Stimulated activated naive CD4-positive, alpha-beta T cell treated with Interleukin-2 at 50 U/mL for 16 hours (primary cell): Measurements from ENCODE around the gene OAF.
"Not testable (repeated sequence)": the region's sequence is repeated elsewhere in the genome, so short reads cannot be mapped to it uniquely, and the experiment has no call there.

ENCODE experiments used
- DNase-seq: peaks from one replicate; lab custom pipeline; 2025; lab: John Stamatoyannopoulos, UW

OAF gene

GRCh38 chr11:120210626-120211521 lies at the start of gene OAF:
OAF (plus strand) TSS chr11:120211032; CDS start chr11:120211280, 248 bp downstream.
- peak; percentile 31 for DNase-seq

DNA sequence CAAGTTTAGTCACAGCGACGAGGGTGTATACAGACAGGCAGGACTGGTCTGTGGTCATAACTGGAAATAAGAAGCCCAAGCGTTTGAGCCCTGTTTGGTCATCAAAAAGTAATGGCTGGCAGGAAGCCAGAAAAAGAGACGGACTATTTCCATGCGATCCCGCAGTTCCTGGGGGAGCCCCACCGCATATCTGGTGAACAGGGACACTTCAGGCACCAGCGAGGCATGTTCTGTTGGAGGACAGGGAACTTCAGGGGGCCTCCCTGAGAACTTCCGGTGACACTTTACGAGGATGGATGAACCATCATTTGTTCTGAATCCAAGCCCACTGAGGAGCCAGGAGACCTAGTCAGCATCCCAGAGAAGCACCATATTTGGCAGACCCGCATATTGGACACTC lies 43.2 kb upstream of the OAF start:
- DNase-seq, result no peak

- no peak for DNase-seq
Measured at GRCh38 chr11:120168108-120168959, 42.5 kb upstream of the OAF start.

GRCh38 chr11:120168960-120169681 lies 41.7 kb upstream of the OAF start:
- peak; percentile 46 for DNase-seq

DNA sequence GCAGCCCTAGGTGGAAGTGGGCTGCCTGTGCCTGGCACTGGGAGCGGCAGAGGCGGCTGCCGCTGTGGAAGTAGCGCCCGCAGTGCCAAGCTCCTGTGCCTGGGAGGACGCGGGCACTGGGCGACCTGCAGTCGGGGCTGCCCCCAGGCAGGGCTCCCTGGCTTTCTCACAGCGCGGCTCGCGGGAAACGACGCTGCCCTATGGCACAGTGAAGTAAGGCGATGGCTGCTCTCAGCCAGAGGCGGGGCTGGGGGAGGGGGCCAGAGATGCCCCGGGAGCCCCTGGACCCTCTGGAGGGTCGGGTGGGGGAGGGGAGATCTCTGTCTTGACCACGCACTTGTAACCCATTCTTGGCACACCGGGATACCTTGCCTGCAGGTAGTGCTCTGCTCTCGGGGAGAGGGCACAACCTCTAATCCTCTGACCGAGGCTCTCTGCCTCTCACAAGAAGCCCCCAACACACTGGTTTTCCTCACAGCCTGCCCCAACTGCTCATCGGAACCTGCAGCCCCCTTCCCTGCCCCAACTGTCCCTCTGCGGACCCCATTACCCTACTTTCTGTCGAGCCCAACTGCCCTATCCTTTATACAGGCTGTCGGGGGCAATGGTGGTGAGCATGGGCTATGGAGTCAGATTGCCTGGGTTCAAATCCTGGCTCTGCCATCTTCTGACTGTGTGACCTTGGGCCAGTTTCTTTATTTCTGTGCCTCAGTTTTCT lies 40.7 kb upstream of the OAF start:
- no peak for DNase-seq

GRCh38 chr11:120170741-120171261 lies 40.0 kb upstream of the OAF start:
- DNase-seq, result no peak

DNA sequence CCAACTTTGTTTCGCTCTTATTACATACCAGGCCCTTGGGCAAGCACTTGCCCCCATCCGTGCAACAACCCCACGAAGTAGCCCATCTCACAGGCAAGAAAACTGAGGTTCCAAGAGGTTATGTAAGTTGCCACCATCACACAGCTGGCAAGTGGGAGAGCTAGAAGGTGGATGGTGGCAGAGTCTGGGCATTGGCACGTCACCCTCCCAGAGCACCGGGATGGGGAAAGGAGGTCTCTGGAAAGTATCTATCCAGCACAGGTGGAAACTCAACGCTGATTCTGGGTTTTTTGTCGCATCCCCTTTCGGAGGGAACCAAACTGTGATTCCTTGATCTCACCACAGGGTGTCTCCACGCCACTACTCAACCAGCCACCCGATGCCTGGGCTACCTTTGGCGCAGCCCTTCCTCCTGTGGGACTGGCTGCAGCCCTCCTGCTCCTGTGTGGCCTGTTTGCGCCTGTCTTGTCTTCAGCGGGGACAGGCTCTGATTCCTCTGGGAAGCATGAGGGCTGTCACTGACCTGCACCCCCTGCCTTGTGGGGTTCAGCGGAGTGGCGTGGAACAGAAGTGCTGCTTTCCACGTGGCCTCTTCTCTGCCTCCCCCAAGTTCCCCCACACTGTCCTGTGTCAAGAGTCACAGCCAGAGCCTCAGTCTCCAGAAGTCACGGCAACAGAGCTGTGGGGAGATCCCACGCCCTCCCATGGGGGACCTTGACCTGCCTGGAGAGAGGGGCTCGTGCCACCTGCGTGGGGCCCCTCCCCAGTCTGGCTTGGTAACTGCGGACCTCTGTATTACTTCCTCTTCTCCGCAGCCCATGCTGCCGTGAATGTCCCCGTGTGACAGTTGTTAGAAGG lies 38.5 kb upstream of the OAF start:
- DNase-seq, result peak; percentile 21

DNA sequence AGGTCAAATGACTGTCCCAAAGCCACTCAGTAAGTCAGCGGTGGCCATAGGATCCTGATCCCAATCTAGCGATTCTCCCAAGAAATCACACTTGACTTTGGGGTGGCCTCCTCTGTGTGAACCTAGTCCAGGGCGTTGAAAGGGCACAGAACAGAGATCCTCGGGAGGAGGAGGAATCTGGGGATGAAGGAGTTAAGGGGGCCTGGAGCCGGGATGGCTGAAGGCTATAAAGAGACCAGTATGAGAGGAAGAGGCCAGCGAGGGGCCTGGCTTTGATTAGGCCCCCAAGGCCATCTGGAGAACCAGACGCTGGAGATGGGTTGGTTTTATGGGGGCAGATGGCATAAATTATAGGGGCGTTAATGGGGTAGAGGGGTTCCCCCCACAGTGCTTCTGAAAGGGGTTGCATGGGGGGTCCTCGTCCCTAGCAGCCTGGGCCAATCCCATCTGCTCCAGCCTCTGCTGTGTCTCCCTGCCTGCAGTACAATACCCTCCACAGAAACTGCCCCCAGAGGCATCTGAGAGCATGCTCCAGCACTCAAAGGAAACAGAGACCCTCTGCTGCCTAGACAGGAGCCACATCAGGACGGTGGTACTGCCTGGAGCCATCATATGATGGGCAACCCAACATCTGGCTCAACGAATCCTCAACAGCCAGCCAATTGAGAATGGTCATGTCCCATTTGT lies 37.7 kb upstream of the OAF start:
- no peak for DNase-seq

DNA sequence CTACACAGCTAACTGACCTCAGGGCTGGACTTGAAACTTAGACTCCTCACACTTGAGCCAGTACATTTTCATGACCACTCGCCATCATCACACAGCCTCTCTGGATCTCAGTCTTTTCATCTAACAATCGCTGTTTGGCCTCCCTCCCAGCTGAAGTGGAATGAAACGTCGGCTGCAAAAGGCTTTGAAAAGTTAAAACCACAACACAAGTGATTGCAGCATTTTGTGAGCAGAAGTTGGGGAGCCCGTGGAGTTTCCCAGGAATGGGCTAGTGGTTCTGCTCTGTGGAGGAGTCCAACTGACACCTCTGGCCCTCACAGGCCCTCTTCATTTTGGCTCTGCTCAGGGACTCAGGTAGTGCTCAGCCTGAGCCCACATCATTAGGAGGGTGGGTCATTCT lies 37.0 kb upstream of the OAF start:
- DNase-seq, result no peak

DNA sequence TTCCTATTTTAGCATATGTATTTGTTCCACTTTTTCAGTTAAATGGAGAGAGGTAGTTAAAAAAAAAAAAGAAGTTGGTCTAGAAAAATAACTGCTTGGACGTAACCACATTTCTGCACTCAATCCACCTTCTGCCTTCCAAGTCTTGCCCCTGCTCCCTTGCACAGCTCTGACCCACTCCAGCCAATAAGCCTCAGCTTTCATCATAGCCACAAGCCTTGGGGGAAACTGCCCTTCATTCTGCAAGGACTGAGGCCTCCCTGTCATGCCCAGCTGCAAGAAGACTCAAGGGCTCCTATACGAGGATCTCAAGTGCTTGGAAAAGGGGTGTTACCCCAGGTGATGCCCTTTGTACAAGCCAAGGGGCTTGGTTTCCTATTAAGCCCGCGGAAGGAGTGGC lies 36.0 kb upstream of the OAF start:
- no peak for DNase-seq

GRCh38 chr11:120178561-120179056 lies 32.2 kb upstream of the OAF start:
- no peak for DNase-seq

GRCh38 chr11:120179057-120179672 lies 31.7 kb upstream of the OAF start:
- no peak for DNase-seq

DNA sequence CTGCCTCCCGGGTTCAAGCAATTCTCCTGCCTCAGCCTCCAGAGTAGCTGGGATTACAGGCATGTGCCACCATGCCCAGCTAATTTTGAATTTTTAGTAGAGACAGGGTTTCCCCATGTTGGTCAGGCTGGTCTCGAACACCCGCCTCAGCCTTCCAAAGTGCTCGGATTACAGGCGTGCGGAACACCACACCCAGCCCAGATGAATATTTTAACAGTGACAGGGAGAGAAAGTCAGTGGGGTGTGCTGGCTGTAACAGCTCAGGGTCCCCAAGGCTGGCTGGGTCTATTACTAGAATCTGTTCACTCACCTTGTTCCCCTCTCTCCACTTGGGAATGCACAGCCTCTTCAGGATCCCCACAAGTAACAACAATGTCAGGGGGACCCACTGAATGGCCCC lies 30.8 kb upstream of the OAF start:
- not testable (repeated sequence) for DNase-seq

DNA sequence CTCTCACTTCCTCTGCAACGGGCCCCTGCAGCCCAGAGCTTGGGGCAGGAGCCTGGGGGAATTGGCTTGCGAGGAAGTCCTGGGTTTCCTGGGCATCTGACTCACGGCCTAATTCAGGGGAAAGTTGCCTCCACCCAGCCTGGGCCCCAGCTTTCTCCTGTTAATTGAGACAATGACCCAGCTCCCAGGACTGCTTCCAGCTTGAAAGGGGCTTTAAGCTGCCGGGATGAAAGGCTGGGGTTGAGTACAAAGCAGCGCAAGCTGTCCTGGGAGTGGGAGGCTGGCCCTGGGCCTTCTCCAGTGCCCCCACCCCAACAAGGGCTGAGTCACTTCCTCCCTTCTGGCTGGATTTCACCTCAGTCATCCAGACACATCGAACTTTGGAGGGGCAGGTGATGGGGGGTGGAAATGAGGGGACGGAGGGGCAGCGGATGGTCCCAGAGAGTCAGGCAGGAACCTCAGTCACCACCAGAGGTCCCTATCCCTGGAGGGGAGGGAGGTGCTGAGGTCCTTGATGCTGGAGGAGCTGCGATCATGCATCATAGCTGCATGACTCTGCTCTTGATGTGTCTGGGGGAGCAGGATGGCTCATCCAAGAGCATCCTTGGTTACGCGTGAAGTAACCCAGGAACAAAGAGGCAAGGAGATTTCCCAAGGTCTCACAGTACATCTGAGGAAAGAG lies 30.1 kb upstream of the OAF start:
- no peak for DNase-seq

DNA sequence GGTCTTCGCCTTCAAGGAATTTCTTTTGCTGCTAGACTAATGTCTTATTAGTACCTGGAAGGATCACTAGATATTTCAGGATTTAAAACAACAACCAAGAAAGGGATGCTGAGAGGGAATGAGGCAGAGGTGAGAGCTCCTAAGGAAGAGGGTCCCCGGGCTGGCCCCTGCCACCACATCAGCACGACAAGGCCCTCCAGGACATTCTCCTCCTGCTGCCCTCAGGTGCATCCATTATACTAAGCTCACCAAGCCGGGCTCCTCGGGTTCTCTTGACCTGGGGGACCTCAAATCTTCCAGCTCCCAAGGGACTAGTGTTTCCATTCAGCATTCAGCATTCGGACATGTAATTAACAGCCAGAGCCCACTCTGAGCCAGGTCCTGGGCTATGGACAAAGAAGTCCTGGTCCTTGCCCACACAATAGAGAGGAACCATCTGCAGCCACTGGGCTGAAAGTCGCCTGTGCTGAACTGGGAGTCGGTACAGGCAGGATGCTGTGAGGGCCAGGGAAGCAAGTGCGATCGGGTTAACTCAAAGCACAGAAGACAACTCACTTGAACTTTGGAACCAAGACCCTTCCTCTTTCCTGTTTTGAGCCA lies 29.4 kb upstream of the OAF start:
- no peak for DNase-seq

DNA sequence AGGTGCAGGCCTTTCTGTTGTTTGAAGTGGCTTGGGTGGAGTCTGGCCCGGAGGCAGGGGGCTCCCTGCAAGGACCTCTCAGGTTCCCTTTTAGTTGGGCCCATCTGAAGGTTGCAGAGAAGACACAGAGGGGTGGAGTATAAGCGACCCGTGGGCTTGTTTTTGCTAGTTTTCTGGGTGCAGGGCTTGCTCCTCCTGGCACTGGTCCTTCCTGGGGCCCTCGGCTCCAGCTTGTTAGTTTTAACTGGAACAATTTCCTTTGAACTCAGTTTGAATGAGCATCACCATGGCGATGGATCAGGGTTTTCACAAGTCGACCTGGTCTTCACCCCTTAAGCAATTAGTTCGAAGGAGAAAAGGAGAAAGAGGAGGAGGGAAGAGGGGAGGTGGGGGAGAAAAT lies 28.5 kb upstream of the OAF start:
- no peak for DNase-seq

DNA sequence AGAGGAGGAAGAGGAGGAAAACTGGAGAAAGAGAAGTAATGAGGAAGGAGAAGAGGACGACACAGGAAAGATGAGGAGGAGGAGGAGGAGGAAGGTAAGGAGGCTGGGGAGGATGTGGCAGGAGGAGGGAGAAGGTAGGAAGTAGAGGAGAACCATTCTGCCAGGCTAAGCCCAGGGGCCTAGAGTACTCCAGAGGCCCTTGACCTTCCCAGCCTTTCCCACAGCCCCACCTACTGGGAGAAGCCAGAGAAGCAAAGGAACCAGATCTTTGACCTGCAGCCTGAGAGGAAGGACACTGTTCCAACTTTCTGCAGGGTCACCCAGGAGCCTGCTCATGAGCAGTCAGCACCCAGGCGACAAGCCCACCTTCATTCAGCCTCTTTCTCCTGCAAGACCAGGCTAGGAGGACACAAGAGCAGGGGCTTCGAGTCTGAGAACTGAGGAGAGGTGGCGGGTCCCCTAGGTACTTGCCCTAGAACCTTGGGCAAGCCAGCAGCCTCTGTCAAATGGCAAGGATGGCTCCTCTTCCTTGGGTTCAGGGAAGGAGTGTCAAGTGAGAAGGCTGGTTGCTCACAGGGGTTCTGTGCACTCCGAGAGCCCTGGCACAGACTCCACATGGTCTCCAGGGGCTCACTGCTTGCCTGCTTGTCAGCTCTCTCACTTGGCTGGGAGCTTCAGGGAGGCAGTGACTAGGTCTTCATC lies 27.9 kb upstream of the OAF start:
- no peak for DNase-seq

DNA sequence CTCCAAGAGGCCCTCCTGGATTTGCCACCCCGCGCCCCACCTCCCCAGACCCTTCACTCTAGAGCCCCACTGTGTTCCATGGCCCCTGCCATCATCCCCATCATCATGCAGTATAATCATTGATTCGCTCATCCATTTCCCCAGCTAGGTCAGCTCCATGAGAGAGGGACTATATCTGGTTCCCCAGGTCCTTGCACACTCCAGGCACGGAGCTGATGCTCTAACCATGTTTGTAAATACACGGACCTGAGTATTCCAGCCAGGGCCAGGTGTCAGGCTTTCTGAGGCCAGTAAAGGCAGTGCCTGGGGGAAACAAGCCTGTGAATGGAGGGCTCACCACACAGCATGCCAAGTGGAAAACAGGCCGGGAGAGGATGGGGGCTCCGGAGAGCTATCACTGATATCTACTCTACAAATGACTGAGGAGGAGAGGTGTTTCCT lies 27.1 kb upstream of the OAF start:
- DNase-seq, result no peak
